Breast epithelium (tissue), 3 donors: Measurements from ENCODE around the gene PTPN9.
A peak's percentile ranks its signal among the peaks of the same experiment; 100 is the strongest.

Experiments
- CTCF ChIP-seq, 3 donors: fragments of 450-650 bp; IDR thresholded peaks; one replicate each; pipeline ENCODE4 v1.5.1; 2016 to 2017; ENCODE audit warnings: antibody characterized with exemption in 3 of 3, mild to moderate bottlenecking in 3 of 3, moderate library complexity in 3 of 3
- POLR2A ChIP-seq: fragments of 450-650 bp; IDR thresholded peaks from one replicate; pipeline ENCODE4 v1.6.1; 2016; ENCODE audit warnings: antibody characterized with exemption, mild to moderate bottlenecking, moderate library complexity

- peak; percentile 34 for TF ChIP-seq POLR2A
- TF ChIP-seq CTCF (IDR thresholded peaks at IDR 0.05) = no peak
Observed at GRCh38 chr15:75455424-75455981, 123.6 kb downstream of the PTPN9 start.
